ENCODE measurements around the gene NLRX1.
"Not testable (repeated sequence)": the region's sequence is repeated elsewhere in the genome, so short reads cannot be mapped to it uniquely, and the experiment has no call there.

Gene NLRX1

GRCh38 chr11:119187123-119187892 lies 18.8 kb downstream of the NLRX1 start:
- no peak for DNase-seq (ENCODE audit: low read depth)

DNA sequence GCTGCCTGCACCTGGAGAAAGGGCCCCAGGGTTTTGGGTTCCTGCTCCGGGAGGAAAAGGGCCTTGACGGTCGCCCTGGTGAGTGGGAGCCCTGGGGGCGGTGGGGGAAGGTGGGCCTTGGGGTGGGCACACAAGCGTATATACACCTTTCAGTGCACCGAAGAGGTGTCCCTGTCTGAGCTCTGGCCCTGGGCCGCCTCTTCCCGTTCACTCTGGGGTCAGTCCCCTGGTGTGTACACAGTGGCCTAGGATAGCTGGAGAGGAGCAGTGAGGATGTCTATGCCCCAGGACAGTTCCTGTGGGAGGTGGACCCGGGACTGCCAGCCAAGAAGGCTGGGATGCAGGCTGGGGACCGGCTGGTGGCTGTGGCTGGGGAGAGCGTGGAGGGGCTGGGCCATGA lies 19.5 kb downstream of the NLRX1 start:
- no peak for DNase-seq (ENCODE audit: low read depth)

- no peak for DNase-seq (ENCODE audit: low read depth)
Observed at GRCh38 chr11:119188887-119189286, 20.4 kb downstream of the NLRX1 start.

- DNase-seq (ENCODE audit: low read depth), result no peak
Observed at GRCh38 chr11:119189393-119189792, 20.9 kb downstream of the NLRX1 start.

GRCh38 chr11:119190531-119190930 lies 22.0 kb downstream of the NLRX1 start:
- no peak for DNase-seq (ENCODE audit: low read depth)

GRCh38 chr11:119191265-119191664 lies 22.7 kb downstream of the NLRX1 start:
- DNase-seq (ENCODE audit: low read depth), result not testable (repeated sequence)

GRCh38 chr11:119192111-119192510 lies 23.6 kb downstream of the NLRX1 start:
- DNase-seq (ENCODE audit: low read depth), result no peak

DNA sequence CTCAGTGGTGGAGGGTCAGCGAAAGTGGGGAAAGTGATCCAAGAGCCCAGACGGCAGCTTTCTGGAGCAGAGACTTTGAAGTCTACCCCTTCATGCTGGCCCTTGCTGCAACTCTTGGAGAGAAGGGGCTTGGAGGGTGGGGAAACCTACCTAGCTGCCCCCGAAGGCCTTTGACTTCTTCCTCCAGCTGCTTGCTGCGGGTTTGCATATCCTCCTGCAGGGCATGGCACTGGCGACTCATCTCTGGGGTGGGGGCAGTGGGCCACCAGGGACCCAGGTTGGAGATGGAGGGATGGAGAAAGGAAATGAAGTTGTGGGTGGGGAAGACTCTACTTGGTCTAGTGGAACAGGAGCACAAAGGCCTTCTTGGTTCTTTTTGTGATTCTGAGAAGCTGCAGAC lies 24.5 kb downstream of the NLRX1 start:
- no peak for DNase-seq (ENCODE audit: low read depth)

- no peak for DNase-seq (ENCODE audit: low read depth)
Observed at GRCh38 chr11:119193626-119194025, 25.1 kb downstream of the NLRX1 start.

- DNase-seq (ENCODE audit: low read depth), result no peak
Observed at GRCh38 chr11:119194811-119195440, 26.4 kb downstream of the NLRX1 start.

DNA sequence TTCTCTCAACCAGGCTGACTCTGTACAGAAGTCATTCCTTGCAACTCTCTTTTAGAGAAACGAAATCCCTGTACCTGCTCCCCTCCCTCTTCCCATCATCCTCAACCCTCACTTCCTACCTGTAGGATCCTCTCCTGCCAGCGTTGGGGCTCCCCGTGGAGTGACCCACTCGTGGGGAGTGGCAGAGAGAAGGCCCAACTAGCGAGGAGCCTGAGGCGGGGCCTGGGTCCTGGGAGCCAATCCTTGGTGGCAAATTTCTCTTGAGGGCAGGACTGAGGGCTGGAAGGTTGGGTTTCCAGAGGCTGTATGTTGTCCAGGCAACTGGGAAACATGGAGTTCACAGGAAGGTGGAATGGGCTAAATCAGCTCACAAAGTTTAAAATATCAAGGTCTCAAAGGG lies 27.2 kb downstream of the NLRX1 start:
- DNase-seq (ENCODE audit: low read depth), result no peak

DNA sequence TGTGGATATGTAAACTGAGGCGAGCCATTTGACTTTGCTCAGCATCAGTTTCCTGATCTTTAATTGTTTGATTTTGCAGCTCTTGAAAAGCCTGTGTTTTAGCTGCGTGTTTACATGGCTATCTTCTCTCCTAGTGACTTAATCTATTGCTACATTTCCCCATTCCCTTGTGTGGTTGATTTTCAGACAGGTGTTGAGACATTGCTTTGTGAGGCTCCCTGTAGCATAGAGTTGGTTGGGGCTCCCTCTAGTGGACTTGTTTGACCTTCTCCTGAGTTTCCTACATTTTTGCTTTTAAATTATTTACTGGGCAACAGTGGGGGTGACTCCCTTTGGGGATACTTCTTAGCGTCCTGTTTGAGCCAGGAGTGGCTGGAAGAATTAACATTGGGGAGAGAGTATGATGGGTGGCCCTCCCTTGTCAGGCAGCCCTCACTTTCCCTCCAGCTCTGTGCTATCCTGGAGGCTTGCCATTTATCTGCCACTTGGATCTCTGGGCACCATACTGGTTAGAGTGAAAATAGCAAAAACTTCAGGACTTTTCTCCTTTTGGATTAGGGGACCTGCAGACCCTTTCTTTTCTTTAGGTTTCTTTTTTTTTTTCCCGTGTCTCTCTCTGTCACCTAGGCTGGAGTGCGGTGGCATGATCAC lies 28.4 kb downstream of the NLRX1 start:
- peak; percentile 62 for DNase-seq (ENCODE audit: low read depth)

DNA sequence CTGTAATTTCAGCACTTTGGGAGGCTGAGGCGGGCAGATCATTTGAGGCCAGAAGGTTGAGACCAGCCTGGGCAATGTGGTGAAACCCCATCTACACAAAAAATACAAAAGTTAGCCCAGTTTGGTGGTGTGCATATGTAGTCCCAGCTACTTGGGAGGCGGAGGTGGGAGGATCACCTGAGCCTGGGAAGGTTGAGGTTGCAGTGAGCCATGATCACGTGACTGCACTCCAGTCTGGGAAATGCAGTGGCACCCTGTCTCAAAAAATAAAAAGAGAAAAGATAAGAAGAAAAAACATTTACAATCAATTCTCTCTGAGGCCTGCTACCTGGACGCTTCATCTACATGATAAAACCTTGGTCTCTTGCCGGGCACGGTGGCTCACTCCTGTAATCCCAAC lies 30.4 kb downstream of the NLRX1 start:
- DNase-seq (ENCODE audit: low read depth), result no peak

- not testable (repeated sequence) for DNase-seq (ENCODE audit: low read depth)
Observed at GRCh38 chr11:119201236-119201635, 32.7 kb downstream of the NLRX1 start.

DNA sequence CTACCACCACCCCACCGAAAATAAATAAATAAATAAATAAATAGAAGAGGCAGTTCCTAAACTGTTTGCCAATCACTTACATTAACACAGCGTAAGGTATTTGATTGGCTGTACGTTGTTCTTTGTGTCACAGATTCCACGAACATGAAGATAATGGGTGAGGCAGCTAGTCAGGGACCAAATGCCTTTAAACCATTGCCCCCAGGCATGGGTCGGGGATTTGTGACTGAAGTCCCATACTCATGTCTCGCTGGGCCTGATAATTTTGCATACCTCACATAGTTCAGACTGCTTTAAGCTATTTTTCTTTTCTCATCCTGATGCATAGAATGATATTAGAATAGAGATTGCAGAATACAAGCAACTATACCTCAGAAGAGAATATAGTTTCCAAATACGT lies 34.0 kb downstream of the NLRX1 start:
- no peak for DNase-seq (ENCODE audit: low read depth)

GRCh38 chr11:119204066-119204465 lies 35.5 kb downstream of the NLRX1 start:
- no peak for DNase-seq (ENCODE audit: low read depth)

DNA sequence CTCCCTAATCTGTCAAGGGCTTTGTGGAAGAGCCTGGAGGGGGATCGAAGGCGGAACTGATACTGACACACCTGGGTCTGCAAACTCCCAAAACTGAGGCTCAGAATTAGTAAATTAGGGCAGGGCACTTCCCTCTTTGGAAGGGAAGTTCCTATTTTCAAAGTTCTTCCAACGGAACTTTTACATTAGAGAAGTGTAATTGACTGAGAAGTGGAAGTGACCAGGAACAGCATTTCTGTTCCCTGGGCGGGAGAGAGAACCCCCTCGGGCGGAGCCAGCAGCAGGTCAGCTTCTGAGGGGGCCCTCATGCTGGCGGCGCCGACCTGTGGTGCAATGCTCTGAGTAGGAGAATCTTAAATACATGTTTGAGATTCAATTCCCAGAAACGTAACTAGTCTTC lies 36.6 kb downstream of the NLRX1 start:
- no peak for DNase-seq (ENCODE audit: low read depth)

DNA sequence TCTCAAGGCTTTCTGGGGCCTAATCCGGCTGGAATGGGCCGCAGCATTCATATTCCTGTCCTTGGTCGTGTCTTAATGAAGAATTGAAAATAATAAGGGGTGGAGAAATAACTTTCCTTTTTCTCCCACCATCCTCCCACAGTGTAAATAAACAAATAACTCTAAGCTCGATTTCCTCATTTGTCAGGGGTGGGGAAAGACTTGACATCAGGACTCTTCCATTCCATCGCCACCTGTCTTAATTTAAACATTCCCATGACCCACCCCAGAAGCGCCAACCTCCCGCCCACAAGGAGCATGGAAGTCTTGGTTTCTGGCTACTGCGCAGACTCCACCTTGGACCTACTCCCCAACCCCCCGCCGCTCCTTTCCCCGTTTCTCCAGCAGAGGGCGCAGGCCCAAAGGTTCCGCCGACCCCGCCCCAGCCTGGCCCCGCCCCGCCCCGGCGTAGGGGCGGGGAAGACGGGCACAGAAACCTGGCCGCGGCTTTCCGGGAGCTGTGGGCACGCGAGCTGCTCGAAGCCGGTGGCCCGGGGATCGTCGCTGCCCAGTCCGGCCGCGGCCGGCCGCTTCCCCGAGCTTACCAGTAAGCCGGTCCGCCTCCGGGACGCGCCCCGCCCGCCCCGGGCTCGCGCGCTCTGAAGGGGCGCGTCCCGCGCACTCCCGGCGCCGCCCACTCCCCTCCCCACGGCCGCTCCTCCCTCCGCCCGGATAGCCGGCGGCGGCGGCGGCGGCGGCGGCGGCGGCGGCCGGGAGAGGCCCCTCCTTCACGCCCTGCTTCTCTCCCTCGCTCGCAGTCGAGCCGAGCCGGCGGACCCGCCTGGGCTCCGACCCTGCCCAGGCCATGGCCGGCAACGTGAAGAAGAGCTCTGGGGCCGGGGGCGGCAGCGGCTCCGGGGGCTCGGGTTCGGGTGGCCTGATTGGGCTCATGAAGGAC lies 37.3 kb downstream of the NLRX1 start, which contains the start of gene CBL:
Gene CBL (plus strand): TSS at position 766 of the 937 bp plus-strand sequence. CDS start 79 bp downstream, at position 845.
- DNase-seq (ENCODE audit: low read depth), result peak; percentile 98

DNA sequence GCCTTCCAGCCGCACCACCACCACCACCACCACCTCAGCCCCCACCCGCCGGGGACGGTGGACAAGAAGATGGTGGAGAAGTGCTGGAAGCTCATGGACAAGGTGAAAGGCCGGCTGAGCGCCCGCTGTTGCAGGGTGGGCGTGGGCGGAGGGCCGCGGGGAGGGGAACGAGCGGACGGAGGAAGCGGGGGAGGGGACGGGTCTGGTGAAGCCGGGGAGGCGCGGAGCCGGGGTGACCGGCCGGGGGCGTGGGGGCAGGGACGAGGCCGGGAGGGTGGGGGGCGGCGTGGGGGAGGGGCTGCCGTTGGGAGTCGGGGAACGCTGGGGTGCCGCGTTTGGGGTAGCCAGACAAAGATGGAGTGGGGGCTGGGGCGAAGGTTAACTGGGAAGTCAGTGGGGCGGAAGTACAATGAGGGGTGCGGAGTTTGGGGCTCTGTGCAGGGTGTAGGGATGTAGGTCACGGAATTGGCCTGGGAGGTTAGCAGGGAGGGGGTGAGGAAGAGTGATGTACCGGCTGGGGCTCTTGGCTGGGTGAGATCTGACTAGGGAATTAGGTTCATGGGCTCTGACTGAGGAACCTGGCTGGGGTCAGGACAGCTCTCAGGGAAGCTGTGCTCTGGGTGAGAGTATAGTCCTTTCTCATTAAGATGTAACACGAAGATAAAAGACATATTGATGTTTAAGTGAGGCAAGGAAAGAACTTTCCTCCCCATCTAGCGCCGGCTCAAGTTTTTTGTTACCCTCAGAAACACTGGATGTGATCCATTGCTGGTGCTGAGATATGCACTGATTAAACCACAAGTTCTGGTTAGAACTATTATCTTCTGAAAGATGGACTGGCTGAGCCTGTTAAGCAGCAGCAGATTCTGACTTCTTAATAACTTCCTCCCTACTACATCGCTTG lies 38.2 kb downstream of the NLRX1 start:
- peak; percentile 36 for DNase-seq (ENCODE audit: low read depth)

GRCh38 chr11:119207415-119207960 lies 39.0 kb downstream of the NLRX1 start:
- no peak for DNase-seq (ENCODE audit: low read depth)

- DNase-seq (ENCODE audit: low read depth), result no peak
Observed at GRCh38 chr11:119209186-119209585, 40.7 kb downstream of the NLRX1 start.
